C4-2B (cell line): ENCODE results near the gene GGN.

ENCODE experiments used
- ZFX ChIP-seq: fragments of 450-650 bp; IDR thresholded peaks from 2 replicates; pipeline ENCODE4 v1.6.1; 2017
- TF ChIP-seq, protein P1 (sequence below): fragments of 450-650 bp; conservative IDR thresholded peaks from 2 replicates; pipeline ENCODE4 v1.5.1; 2017; ENCODE audit warnings: mild to moderate bottlenecking

GRCh38 chr19:38417544-38418506, 30.0 kb upstream of the GGN start:
- TF ChIP-seq, protein P1, sequence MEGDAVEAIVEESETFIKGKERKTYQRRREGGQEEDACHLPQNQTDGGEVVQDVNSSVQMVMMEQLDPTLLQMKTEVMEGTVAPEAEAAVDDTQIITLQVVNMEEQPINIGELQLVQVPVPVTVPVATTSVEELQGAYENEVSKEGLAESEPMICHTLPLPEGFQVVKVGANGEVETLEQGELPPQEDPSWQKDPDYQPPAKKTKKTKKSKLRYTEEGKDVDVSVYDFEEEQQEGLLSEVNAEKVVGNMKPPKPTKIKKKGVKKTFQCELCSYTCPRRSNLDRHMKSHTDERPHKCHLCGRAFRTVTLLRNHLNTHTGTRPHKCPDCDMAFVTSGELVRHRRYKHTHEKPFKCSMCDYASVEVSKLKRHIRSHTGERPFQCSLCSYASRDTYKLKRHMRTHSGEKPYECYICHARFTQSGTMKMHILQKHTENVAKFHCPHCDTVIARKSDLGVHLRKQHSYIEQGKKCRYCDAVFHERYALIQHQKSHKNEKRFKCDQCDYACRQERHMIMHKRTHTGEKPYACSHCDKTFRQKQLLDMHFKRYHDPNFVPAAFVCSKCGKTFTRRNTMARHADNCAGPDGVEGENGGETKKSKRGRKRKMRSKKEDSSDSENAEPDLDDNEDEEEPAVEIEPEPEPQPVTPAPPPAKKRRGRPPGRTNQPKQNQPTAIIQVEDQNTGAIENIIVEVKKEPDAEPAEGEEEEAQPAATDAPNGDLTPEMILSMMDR, result no peak
- TF ChIP-seq ZFX, result no peak
